ENCODE results near the gene KRTAP4-2. TPM values are rescaled to one million over a fixed set of nuclear protein-coding genes. Genes with fewer than 3 reads are reported as not detected.

The KRTAP4-2 gene
- total and polyA plus RNA-seq, 2 of the 13 experiments (the other 11 are each of a cell fraction or from before 2014, with no cell fraction given): not detected

DNA sequence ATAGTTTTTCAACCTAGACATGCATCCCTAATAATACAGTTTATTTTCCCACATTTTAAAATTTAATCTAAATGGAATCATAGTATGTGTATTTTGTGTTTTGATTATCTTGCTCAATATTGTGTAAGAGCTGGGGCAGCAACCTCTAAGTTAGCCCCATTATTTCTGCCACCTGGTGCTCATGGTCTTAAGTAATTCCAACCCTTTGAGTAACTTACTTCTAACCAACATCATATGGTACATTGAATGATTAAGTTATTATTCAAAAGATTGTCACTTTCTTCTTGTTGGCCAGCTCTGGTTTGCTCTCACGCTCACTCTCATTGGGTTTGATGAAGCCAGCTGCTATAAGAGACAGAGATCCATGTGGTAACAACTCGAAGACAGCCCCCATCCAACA, 6.1 kb downstream of the KRTAP4-2 start:
- 28% methylated on average over 2 of the region's 2 CpGs for WGBS (ENCODE audit: low lambda C conversion rate)
- ATAC-seq (no peak), FAIRE-seq (no peak), DNase-seq (ENCODE audit: low spot score) (no peak)
- in situ Hi-C loops (cut with HindIII; ENCODE audit: extremely low pct_ligation_motif_present, low pct_unique_long_range_greater_than_20kb) (no loop called here), intact Hi-C loops (cut with micrococcal nuclease; ENCODE audit: unreplicated experiment) (loop anchor here (10.0 kb wide), 1 partner anchor 267 kb away; no protein-coding TSS in a partner anchor)
- H3K27me3 ChIP-seq (ENCODE audit: control insufficient read depth in 1 of 2, insufficient read depth in 2 of 2, low read length in 2 of 2): peaks cover 0 to 11% of the 10 kb centered on the region in 2 experiments; a peak in 3 of 5 replicates
- H2AFZ ChIP-seq (ENCODE audit: low read length): no peak overlapping the region
- H3K9ac ChIP-seq (ENCODE audit: insufficient read depth, low read depth, low read length): no peak overlapping the region
- POLR2A ChIA-PET: no interaction called here
- CTCF ChIA-PET (ENCODE audit: low intra/inter-chr PET ratio, low total read pairs): no interaction called here
- no peak overlapping the region for H3K4me2 ChIP-seq (ENCODE audit: low read depth, low read length)
- BruUV-seq (replicated peaks): no TSS peak
- H3K36me3 ChIP-seq (replicated peaks in 1 of 2; ENCODE audit: control insufficient read depth in 1 of 2, insufficient read depth in 2 of 2, low read length in 2 of 2): no peaks in the 10 kb centered on the region
- TF ChIP-seq PAX8 (CRISPR knock-in tag; IDR thresholded peaks at IDR 0.05; ENCODE audit: borderline replicate concordance) (no peak), GABPA (IDR thresholded peaks at IDR 0.05; ENCODE audit: low read depth, low read length) (no peak), GABPA (CRISPR knock-in tag; IDR thresholded peaks at IDR 0.05; ENCODE audit: low read depth) (no peak)
- TF ChIP-seq, protein P1, sequence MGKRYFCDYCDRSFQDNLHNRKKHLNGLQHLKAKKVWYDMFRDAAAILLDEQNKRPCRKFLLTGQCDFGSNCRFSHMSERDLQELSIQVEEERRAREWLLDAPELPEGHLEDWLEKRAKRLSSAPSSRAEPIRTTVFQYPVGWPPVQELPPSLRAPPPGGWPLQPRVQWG (CRISPR knock-in tag; IDR thresholded peaks at IDR 0.05; ENCODE audit: borderline replicate concordance, low read depth): no peak
- TF ChIP-seq, protein P2, sequence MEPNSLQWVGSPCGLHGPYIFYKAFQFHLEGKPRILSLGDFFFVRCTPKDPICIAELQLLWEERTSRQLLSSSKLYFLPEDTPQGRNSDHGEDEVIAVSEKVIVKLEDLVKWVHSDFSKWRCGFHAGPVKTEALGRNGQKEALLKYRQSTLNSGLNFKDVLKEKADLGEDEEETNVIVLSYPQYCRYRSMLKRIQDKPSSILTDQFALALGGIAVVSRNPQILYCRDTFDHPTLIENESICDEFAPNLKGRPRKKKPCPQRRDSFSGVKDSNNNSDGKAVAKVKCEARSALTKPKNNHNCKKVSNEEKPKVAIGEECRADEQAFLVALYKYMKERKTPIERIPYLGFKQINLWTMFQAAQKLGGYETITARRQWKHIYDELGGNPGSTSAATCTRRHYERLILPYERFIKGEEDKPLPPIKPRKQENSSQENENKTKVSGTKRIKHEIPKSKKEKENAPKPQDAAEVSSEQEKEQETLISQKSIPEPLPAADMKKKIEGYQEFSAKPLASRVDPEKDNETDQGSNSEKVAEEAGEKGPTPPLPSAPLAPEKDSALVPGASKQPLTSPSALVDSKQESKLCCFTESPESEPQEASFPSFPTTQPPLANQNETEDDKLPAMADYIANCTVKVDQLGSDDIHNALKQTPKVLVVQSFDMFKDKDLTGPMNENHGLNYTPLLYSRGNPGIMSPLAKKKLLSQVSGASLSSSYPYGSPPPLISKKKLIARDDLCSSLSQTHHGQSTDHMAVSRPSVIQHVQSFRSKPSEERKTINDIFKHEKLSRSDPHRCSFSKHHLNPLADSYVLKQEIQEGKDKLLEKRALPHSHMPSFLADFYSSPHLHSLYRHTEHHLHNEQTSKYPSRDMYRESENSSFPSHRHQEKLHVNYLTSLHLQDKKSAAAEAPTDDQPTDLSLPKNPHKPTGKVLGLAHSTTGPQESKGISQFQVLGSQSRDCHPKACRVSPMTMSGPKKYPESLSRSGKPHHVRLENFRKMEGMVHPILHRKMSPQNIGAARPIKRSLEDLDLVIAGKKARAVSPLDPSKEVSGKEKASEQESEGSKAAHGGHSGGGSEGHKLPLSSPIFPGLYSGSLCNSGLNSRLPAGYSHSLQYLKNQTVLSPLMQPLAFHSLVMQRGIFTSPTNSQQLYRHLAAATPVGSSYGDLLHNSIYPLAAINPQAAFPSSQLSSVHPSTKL (CRISPR knock-in tag; IDR thresholded peaks at IDR 0.05): no peak
- TF ChIP-seq, protein P3, sequence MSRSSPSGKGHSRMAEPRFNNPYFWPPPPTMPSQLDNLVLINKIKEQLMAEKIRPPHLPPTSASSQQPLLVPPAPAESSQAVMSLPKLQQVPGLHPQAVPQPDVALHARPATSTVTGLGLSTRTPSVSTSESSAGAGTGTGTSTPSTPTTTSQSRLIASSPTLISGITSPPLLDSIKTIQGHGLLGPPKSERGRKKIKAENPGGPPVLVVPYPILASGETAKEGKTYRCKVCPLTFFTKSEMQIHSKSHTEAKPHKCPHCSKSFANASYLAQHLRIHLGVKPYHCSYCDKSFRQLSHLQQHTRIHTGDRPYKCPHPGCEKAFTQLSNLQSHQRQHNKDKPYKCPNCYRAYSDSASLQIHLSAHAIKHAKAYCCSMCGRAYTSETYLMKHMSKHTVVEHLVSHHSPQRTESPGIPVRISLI (CRISPR knock-in tag; IDR thresholded peaks at IDR 0.05; ENCODE audit: borderline replicate concordance): no peak
- no peaks in the 10 kb centered on the region for H3K79me2 ChIP-seq (ENCODE audit: insufficient read depth, low read length)
- no peaks in the 10 kb centered on the region for H3K4me1 ChIP-seq (ENCODE audit: insufficient read depth, low read length)
- H3K9me3 ChIP-seq (ENCODE audit: low read length): no peaks in the 10 kb centered on the region
- H3K27ac ChIP-seq (ENCODE audit: extremely low read length, insufficient read depth, low read length): no peak overlapping the region
- no peak overlapping the region for H3K4me3 ChIP-seq (replicated peaks in 1 of 3; ENCODE audit: insufficient read depth in 1 of 3, low read depth in 2 of 3, low read length in 3 of 3)
- no peaks in the 10 kb centered on the region for H4K20me1 ChIP-seq (ENCODE audit: insufficient read depth, low read length)

Data from HepG2 (cell line).